HG03565 (cell line): Measurements from ENCODE around the gene ACSF3.

Source experiments
- ATAC-seq: cut with Tn5 transposase; IDR thresholded peaks from one replicate; pipeline ENCODE4 v1.9.1; 2021; ENCODE audit warnings: mild to moderate bottlenecking, moderate library complexity; ENCODE audit not compliant: unreplicated experiment

ACSF3 gene

GRCh38 chr16:89106533-89107202 is 13.0 kb downstream of the ACSF3 start:
- no peak for ATAC-seq

DNA sequence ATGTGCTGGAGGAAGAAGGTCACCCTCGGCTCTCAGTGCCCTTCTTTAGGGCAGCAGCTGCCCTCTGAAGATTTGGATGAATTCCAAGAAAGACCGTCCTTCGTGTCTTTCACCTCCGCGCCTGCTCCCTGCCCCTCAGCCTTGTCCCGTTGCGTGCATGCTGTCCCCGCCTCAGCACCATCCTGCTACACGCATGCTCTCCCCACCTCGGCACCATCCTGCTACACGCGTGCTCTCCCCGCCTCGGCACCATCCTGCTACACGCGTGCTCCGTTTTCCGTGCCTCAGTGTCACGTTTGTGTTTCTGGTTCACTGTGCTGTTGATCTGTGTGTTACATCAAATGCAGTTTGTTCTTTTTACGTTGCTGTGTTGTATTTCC is 13.5 kb downstream of the ACSF3 start:
- ATAC-seq: no peak

DNA sequence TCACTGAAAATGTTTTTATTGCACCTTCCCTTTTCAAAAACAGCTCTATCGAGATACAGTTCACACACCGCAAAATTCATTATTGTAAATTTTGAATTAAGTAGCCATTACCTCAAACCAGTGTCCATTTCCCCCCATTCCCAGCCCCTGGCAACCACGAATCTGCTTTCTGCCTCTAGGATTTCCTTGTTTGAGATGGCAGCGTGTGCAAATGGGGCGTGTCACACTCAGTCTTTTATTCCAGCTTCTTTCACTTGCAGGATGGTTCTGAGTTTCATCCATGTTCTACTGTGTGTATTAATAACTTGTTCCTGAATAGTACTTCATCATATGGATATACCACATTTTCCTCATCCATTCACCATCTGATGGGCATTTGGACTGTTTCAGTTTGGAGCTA is 14.8 kb downstream of the ACSF3 start:
- ATAC-seq: no peak

DNA sequence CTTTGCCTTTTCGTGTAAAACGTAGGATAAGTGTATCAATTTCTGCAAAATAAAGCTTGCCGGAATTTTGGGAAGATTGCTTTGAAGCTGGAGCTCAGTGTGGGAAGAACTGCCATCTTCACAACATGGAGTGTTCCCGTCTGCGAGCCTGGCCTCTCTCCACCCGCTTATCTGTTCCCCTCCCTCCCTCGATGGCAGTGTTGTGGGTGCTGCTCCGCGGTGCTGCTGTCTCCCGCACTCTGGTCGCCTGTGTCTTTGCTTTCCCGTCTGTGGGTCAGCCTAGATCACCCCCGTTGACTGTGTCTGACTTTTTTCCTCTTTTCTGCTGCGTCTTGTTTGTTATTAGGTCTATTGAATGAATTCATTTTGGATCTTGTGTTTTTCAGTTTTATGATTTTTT is 17.0 kb downstream of the ACSF3 start:
- no peak for ATAC-seq

GRCh38 chr16:89111263-89111662 is 17.6 kb downstream of the ACSF3 start:
- no peak for ATAC-seq

DNA sequence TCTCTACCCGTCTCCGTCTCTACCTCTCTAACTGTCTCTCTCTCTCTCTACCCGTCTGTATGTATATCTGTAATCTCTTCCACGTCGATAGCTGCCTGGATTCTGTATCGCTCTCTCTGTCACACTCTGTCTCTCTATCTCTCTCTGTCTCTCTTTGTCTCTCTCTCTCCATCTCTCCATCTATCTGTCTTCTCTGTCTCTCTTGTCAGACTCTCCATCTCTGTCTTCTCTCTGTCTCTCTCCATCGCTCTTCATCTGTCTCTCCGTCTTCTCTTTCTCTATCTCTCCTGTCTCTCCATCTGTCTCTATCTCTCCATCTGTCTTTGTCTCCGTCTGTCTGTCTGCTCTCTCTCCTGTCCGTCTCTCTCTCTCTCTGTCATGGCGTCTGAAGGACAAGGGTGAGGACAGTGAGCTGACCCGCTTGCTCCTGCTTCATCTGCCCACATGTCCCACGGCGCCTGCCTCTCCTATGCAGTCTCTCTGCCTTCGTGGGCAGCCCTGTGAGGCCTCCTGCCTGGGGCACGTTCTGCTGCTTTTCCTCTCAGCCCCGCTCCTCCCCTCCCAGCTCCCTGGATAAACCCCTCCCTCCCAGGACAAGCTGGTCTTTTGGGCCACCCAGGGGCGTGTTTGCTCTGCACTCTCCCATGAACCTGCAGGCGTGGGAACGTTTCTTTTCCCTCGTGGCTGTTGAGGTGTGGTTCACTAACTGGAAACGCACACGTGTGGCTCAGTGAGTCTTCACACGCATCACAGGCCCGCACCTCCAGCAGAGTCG is 18.9 kb downstream of the ACSF3 start:
- no peak for ATAC-seq

GRCh38 chr16:89113152-89113547 is 19.5 kb downstream of the ACSF3 start:
- no peak for ATAC-seq

GRCh38 chr16:89113661-89114060 is 20.0 kb downstream of the ACSF3 start:
- ATAC-seq: no peak

DNA sequence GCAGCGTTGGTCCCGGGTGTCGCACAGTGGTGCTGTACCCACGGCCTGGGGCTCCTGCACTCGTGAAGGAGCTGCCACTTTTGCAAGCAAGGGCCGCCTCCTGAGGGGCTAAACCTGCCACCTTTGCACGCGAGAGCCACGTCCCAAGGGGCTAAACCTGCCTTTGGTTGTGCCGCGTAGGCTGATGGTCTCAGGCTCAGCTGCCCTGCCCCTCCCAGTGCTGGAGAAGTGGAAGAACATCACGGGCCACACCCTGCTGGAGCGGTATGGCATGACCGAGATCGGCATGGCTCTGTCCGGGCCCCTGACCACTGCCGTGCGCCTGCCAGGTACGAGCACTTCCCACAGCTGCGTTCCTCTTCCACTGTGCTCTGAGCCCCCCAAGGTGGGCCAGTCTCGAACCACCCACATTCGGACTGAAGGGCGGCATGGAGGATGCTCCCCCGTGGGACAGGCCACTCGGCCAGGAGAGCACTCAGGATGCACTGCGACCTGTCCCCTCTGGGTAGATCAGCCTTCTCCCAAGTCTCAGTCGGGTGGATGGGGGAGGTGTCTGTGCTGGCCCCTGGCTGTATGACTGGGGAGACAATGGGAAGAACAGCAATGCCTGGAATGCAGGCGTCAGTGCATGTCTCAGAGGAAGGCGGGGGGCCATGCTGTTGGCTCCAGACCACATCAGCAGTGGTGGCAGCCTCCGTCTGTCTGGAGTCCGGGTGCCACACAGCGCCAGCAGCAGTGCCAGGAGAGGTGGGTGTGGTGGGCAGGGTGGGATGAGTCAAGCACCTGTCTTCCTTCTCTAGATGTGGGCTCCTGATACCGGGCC is 20.7 kb downstream of the ACSF3 start:
- no peak for ATAC-seq

DNA sequence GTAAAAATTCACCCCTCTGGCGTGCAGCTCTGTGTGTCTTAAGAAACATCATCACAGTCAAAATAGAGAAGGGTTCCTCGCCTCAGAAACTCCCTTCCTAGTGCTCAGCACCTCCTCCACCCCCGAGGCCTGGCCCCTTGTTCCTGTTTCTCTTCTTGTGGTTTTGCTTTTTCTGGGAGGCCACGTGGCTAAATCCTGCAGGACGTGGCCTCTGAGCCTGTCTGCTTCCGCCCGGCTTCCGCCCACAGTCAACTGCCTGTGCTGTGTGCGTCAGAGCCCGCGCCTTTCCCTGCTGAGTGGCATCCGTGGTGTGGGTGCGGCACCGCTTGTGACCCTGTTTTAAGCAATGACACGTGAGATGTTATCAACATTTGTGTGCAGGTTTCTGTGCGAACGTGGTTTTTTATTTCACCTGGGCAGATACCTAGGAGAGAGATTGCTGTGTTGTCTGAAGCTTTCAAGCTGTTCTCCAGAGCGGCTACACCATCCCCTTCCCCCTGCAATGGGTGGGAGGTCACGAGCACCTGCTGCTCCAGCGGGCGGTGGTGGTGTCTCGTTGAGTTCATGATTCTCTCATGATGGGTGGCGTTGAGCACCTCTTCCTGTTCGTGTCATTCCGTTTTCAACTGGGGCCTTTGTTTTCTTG is 21.7 kb downstream of the ACSF3 start:
- ATAC-seq: peak; percentile 73

GRCh38 chr16:89116341-89117226 is 22.9 kb downstream of the ACSF3 start:
- ATAC-seq: no peak

DNA sequence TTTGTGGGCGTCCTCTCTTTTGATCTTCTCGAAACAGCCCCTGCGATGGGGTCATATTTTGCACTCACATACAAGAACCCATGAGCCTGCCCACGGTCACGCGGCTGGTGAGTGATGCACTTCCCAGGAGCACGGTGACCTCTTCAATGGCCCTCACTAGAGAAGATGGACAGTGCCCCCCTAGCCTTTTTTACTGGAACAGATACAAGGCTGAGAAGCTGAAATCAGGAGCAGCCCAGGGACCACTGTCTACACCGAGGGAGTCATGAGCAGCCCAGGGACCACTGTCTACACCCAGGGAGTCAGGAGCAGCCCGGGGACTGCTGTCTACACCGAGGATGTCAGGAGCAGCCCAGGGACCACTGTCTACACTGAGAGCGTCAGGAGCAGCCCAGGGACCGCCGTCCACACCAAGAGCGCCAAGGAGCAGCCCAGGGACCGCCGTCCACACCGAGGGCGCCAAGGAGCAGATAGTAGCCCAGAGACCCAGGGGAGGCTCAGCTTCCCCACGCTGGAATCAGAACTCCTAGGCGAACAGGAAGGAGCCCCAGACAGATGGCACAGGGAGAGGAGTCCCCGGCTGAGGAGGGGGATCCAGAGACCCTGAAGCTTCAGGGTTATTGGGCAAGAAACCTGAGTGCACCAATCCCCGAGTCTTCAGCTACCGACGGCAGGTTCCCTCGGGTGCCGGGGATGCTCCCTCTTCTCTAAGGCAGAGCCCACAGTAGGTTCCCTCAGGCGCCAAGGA is 23.7 kb downstream of the ACSF3 start:
- ATAC-seq: no peak

- ATAC-seq: no peak
Observed at GRCh38 chr16:89117975-89118289, 24.3 kb downstream of the ACSF3 start.

DNA sequence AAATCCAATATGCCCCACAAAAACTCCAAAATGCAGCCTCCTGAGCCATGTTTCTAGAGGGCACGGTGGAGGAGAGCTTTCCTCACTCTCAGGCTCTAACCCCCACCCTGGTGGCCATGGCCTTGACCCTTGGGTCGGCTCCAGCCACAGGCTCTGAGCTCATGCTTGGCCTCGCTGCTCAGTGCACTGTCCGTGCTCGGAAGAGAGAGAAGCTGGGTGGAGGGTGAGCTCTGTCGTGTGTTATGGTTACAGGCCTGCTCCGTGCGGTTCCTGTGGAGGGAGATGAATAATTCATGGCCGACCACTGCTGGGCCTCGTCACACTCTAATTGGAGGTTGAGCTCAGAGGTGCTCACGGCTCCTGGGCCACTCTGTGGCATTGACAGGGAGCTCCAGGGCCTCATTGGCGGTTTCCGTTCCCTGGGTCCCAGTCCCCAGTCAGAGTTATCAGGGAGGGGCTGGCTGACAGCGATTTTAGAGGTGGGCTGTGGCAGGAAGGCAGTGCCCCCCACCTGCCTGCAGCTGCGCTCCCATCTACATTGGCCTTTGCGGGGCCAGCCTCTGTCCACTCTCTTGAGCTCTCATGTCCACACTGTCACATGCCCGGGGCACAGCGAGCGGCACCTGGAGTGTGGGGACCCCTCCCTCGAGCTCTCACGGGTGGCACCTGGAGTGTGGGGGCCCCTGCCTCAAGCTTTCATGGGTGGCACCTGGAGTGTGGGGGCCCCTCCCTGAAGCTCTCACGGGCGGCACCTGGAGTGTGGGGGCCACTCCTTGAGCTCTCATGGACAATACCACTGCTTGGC is 24.9 kb downstream of the ACSF3 start:
- ATAC-seq: no peak

DNA sequence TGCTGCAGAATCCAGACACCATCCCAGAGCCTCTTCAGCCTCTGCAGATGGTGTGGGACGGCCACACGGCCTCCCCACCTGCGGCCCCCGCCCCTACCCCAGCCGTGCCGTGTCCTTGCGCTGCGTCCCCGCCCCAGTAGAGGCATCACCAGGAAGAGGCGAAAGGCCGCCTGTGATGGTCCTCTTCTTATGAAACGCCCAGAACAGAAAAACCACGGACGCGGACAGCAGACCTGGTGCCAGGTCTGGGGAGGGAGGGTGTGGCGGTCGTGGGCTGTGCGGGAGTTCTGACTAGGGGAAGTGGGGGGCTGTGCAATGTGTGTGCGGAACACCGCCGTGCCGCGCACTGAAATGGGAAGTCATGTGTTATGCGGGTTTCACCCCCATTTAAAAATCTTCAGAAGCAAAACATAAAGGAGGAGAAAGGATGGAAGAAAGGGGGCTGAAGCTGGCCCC is 25.5 kb downstream of the ACSF3 start:
- no peak for ATAC-seq

DNA sequence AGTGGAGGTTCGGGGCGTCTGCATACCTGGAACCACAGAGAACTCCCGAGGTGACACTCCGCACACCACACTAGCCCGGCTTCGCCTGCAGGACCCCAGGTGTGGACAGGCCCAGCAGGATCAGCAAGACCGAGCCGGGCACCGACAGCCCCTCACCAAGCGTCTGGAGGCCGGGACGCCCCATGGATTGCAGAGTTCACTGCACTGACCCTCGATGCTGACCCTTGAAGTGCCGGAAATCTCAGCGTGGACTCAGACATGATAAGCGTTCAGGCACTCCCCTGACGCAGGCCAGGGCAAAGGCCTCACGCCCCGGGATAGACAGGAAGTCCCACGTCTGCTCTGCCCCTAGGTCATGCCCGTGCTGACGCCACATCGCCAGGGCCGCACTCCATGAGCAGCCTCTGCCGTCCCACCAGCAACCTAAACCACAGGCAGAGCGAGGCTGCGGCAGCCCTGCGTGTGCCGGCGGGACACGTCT is 26.0 kb downstream of the ACSF3 start:
- ATAC-seq: no peak

- ATAC-seq: no peak
Observed at GRCh38 chr16:89120281-89120680, 26.6 kb downstream of the ACSF3 start.

DNA sequence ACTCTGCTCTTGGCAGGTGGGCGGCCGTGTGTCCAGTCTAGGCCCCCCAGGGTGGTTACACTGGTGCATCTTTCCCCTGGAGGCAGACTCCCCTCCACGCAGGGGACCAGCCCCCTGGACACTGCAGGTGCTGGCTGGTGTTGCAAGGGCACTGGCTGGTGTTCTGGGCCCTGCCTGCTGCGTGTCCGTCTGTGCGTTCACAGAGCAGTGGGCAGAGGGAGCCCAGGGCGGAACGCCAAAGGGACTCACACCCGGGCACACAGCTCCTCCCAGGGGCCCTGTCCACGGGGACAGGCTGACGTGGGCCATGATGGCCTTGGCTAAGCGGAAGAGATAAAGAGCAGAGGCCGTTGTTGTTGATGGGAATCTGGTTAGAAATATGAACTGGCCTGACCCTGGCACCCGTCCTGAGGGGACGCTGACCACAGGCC is 27.3 kb downstream of the ACSF3 start:
- ATAC-seq: no peak
